WI38 (cell line): ENCODE data around the gene UBA7.
"Not testable (repeated sequence)": the region's sequence is repeated elsewhere in the genome, so short reads cannot be mapped to it uniquely, and the experiment has no call there.

Source experiments
- H3K4me3 ChIP-seq: 2 replicates; pipeline ENCODE4 v1.5.1; 2011; ENCODE audit warnings: low read depth, mild to moderate bottlenecking, control low read depth, low read length
- TF ChIP-seq, protein P1 (sequence below): IDR thresholded peaks from 2 replicates; pipeline ENCODE4 v1.5.1; 2012; ENCODE audit warnings: low read depth, mild to moderate bottlenecking, control low read depth, low read length

The UBA7 gene

GRCh38 chr3:49781415-49782199, 32.1 kb downstream of the UBA7 start:
- H3K4me3 ChIP-seq, result no peak overlapping the region
- TF ChIP-seq, protein P1, sequence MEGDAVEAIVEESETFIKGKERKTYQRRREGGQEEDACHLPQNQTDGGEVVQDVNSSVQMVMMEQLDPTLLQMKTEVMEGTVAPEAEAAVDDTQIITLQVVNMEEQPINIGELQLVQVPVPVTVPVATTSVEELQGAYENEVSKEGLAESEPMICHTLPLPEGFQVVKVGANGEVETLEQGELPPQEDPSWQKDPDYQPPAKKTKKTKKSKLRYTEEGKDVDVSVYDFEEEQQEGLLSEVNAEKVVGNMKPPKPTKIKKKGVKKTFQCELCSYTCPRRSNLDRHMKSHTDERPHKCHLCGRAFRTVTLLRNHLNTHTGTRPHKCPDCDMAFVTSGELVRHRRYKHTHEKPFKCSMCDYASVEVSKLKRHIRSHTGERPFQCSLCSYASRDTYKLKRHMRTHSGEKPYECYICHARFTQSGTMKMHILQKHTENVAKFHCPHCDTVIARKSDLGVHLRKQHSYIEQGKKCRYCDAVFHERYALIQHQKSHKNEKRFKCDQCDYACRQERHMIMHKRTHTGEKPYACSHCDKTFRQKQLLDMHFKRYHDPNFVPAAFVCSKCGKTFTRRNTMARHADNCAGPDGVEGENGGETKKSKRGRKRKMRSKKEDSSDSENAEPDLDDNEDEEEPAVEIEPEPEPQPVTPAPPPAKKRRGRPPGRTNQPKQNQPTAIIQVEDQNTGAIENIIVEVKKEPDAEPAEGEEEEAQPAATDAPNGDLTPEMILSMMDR, result no peak

DNA sequence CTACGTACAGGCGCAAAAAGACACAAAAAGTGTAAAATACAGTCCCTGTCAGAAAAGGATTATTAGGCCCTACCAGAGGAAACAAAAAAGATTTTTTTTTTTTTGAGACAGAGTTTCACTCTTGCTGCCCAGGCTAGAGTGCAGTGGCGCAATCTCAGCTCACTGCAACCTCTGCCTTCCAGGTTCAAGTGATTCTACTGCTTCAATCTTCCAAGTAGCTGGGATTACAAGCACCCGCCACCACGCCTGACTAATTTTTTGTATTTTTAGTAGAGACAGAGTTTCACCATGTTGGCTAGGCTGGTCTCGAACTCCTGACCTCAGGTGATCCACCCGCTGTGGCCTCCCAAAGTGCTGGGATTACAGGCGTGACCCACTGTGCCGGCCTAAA, 32.8 kb downstream of the UBA7 start:
- not testable (repeated sequence) for H3K4me3 ChIP-seq

GRCh38 chr3:49780080-49780974, 33.4 kb downstream of the UBA7 start:
- TF ChIP-seq, protein P1, result no peak
- H3K4me3 ChIP-seq, result no peak overlapping the region

DNA sequence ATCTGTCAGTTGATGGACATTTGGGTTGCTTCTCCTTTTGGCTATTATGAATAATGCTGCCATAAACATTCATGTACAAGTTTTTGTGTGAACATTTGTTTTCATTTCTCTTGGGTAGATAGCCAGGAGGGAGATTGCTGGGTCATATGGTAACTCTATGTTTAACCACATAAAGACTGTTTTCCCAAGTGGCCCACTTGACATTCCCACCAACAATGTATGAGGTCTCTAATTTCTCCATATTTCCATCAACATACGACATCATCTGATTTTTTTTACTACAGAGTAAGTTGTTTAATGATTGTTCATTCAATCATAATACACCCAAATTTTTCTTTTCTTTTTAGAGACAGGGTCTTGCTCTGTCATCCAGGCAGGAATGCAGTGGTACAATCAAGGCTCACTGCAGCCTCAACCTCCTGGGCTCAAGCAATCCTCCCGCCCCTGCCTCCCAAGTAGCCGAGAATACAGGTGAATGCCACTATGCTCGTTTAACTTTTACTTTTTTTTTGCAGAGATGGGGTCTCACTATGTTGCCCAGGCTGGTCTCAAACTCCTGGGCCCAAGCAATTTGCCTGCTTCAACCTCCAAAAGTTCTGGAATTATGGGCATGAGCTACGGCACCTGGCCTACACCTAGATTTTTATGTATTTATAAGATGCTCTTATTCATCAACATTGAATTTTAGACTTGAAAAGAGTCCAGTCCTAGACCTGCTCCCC, 34.2 kb downstream of the UBA7 start:
- TF ChIP-seq, protein P1, result no peak
- no peak overlapping the region for H3K4me3 ChIP-seq

DNA sequence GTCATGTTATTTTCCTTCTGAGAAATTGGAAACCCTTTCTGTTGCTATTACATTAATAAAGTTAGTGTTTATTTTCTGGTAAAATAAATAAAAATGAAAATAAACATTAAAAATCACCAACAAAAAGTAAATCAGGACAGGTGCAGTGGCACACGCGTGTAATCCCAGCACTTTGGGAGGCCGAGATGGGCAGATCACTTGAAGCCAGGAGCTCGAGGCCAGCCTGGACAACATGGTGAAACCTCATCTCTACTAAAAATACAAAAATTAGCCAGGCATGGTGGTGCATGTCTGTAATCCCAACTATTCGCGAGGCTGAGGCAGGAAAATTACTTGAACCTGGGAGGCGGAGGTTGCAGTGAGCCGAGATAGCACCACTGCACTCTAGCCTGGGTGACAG, 37.7 kb downstream of the UBA7 start:
- H3K4me3 ChIP-seq, result not testable (repeated sequence)

GRCh38 chr3:49775538-49775937, 38.2 kb downstream of the UBA7 start:
- H3K4me3 ChIP-seq, result no peak overlapping the region
- TF ChIP-seq, protein P1, result no peak

DNA sequence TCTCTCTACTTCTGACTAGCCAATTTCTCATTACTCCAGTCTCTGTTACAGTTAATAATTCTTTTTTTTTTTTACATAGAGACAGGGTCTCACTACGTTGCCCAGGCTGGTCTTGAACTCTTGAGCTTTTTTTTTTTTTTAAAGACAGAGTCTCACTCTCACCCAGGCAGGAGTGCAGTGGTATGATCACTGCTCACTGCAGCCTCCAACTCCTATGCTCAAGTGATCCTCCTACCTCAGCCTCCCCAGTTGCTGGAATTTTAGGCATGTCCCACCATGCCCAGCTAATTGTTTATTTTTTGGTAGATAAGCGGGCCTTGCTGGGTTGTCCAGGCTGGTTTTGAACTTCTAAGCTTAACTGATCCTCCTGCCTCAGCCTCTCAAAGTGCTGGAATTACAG, 41.0 kb downstream of the UBA7 start:
- TF ChIP-seq, protein P1, result no peak
- no peak overlapping the region for H3K4me3 ChIP-seq
